Measurements from ENCODE around the gene SERP1.

- TF ChIP-seq, protein P1, sequence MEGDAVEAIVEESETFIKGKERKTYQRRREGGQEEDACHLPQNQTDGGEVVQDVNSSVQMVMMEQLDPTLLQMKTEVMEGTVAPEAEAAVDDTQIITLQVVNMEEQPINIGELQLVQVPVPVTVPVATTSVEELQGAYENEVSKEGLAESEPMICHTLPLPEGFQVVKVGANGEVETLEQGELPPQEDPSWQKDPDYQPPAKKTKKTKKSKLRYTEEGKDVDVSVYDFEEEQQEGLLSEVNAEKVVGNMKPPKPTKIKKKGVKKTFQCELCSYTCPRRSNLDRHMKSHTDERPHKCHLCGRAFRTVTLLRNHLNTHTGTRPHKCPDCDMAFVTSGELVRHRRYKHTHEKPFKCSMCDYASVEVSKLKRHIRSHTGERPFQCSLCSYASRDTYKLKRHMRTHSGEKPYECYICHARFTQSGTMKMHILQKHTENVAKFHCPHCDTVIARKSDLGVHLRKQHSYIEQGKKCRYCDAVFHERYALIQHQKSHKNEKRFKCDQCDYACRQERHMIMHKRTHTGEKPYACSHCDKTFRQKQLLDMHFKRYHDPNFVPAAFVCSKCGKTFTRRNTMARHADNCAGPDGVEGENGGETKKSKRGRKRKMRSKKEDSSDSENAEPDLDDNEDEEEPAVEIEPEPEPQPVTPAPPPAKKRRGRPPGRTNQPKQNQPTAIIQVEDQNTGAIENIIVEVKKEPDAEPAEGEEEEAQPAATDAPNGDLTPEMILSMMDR (IDR thresholded peaks at IDR 0.05), result no peak
- TF ChIP-seq EZH2 (IDR thresholded peaks at IDR 0.05), result no peak
Observed at GRCh38 chr3:150547045-150547741, 897 bp upstream of the SERP1 start.
